ENCODE data around the gene APC2. TPM values are rescaled to one million over a fixed set of nuclear protein-coding genes. Genes with fewer than 3 reads are reported as not detected.

The APC2 gene
- total RNA-seq, 1 experiment from 2014 or later: 11.9 TPM

GRCh38 chr19:1401889-1402217, 48.1 kb upstream of the APC2 start:
- Histone ChIP-seq H3K27ac (ENCODE audit: low read length) (0 out of 2 replicates have a peak overlapping the region, but pooled peaks have one; percentile 23), H3K36me3 (ENCODE audit: control insufficient read depth, insufficient read depth, low read length) (peaks cover 6% of the 10 kb centered on the region; the same call in 1 of the 2 replicates), H3K9me3 (ENCODE audit: control insufficient read depth, insufficient read depth, low read depth, low read length) (no peaks in the 10 kb centered on the region), H3K4me3 (ENCODE audit: low read depth in 2 of 2, low read length in 2 of 2) (peak overlapping the region; percentile 54 to 57), H3K27me3 (ENCODE audit: control insufficient read depth, insufficient read depth, low read length) (no peaks in the 10 kb centered on the region), H3K4me1 (ENCODE audit: control insufficient read depth, insufficient read depth, low read length) (peaks cover 12% of the 10 kb centered on the region)
- in situ Hi-C loops (cut with HindIII; ENCODE audit: low pct_unique_long_range_greater_than_20kb, low sequenced_read_pairs): no loop called here
- intact Hi-C loops (cut with micrococcal nuclease; ENCODE audit: unreplicated experiment): no loop called here
- ATAC-seq: no peak
- TF ChIP-seq POLR2AphosphoS5 (IDR thresholded peaks at IDR 0.05; ENCODE audit: low read depth, low read length): no peak
- no peak for TF ChIP-seq CTCF (IDR thresholded peaks at IDR 0.05)
- no peak for TF ChIP-seq REST (IDR thresholded peaks at IDR 0.05; ENCODE audit: insufficient read depth in 1 of 2, low read depth in 2 of 2, low read length in 1 of 2)
- no peak for TF ChIP-seq TCF7L2 (IDR thresholded peaks at IDR 0.05; ENCODE audit: low read depth, low read length)
- no peak for TF ChIP-seq SIN3A (IDR thresholded peaks at IDR 0.05; ENCODE audit: borderline replicate concordance, insufficient read depth, low read depth, low read length)
- no TSS peak for BruUV-seq (replicated peaks)
- ChIA-PET POLR2A (interaction anchor here (0.7 kb wide), 1 partner anchor 987 kb away, joined by 10 read pairs; no protein-coding TSS in a partner anchor), CTCF (no interaction called here)
- no peak for DNase-seq (ENCODE audit: low read depth, low spot score)

- BruUV-seq (replicated peaks): no TSS peak
These were observed 47.4 kb upstream of the APC2 start for GRCh38 chr19:1402411-1403070.

More at GRCh38 chr19:1402411-1403070, 47.4 kb upstream of the APC2 start:
- intact Hi-C loops (cut with micrococcal nuclease; ENCODE audit: unreplicated experiment): no loop called here
- POLR2A ChIA-PET: interaction anchor here (0.7 kb wide), 1 partner anchor 988 kb away, joined by 10 read pairs; no protein-coding TSS in a partner anchor
- Histone ChIP-seq H3K4me1 (ENCODE audit: control insufficient read depth, insufficient read depth, low read length) (peaks cover 9% of the 10 kb centered on the region; the same call in 1 of the 2 replicates), H3K4me3 (ENCODE audit: low read depth in 2 of 2, low read length in 2 of 2) (no peak overlapping the region), H3K27me3 (ENCODE audit: control insufficient read depth, insufficient read depth, low read length) (no peaks in the 10 kb centered on the region), H3K36me3 (ENCODE audit: control insufficient read depth, insufficient read depth, low read length) (peaks cover 6% of the 10 kb centered on the region; the same call in 1 of the 2 replicates), H3K9me3 (ENCODE audit: control insufficient read depth, insufficient read depth, low read depth, low read length) (no peaks in the 10 kb centered on the region), H3K27ac (ENCODE audit: low read length) (no peak overlapping the region)
- ATAC-seq: no peak
- in situ Hi-C loops (cut with HindIII; ENCODE audit: low pct_unique_long_range_greater_than_20kb, low sequenced_read_pairs): no loop called here
- CTCF ChIA-PET: no interaction called here
- TF ChIP-seq REST (IDR thresholded peaks at IDR 0.05; ENCODE audit: insufficient read depth in 1 of 2, low read depth in 2 of 2, low read length in 1 of 2) (no peak), CTCF (IDR thresholded peaks at IDR 0.05) (no peak), TCF7L2 (IDR thresholded peaks at IDR 0.05; ENCODE audit: low read depth, low read length) (no peak), POLR2AphosphoS5 (IDR thresholded peaks at IDR 0.05; ENCODE audit: low read depth, low read length) (no peak), SIN3A (IDR thresholded peaks at IDR 0.05; ENCODE audit: borderline replicate concordance, insufficient read depth, low read depth, low read length) (no peak)
- DNase-seq (ENCODE audit: low read depth, low spot score): no peak

Data from Panc1 (cell line).